Right kidney (tissue), 1 donor: ENCODE results near the gene HCLS1.
"Not testable (repeated sequence)": the region's sequence is repeated elsewhere in the genome, so short reads cannot be mapped to it uniquely, and the experiment has no call there.

Experiments
- DNase-seq: peaks from one replicate; pipeline ENCODE4 v3.0.0-alpha.2; 2016

Gene HCLS1

GRCh38 chr3:121598564-121598963 is 62.1 kb downstream of the HCLS1 start:
- DNase-seq, result no peak

- no peak for DNase-seq
These were observed 64.8 kb downstream of the HCLS1 start for GRCh38 chr3:121595765-121596406.

GRCh38 chr3:121594850-121595249 is 65.9 kb downstream of the HCLS1 start:
- DNase-seq, result no peak

GRCh38 chr3:121593806-121594205 is 66.9 kb downstream of the HCLS1 start:
- DNase-seq, result not testable (repeated sequence)

GRCh38 chr3:121592856-121593702 is 67.6 kb downstream of the HCLS1 start, which contains the start of gene FBXO40:
TSS of gene FBXO40 (plus strand) at chr3:121593379. CDS start at chr3:121620576, 27,197 bp downstream.
- DNase-seq, result no peak

GRCh38 chr3:121584418-121584817 is 76.3 kb downstream of the HCLS1 start:
- no peak for DNase-seq

- DNase-seq, result no peak
These were observed 79.0 kb downstream of the HCLS1 start for GRCh38 chr3:121581691-121582090.
